CD4-positive, alpha-beta T cell (primary cell): ENCODE measurements around the gene MYT1. TPM values are rescaled to one million over a fixed set of nuclear protein-coding genes. Genes with fewer than 3 reads are reported as not detected.

ENCODE experiments used
- ATAC-seq: fragments of 200-7000 bp; cut with Tn5 transposase; one replicate; pipeline ENCODE4 v1.10.0; 2022; ENCODE audit warnings: mild to moderate bottlenecking; ENCODE audit not compliant: poor library complexity
- CTCF ChIA-PET: fragments of 350-600 bp; sonication (Branson Sonifier 250); formaldehyde crosslinking; loops from one replicate; lab custom pipeline; 2021; ENCODE audit warnings: antibody characterized with exemption, inconsistent platforms; lab: Charles Lee
- POLR2A ChIA-PET: fragments of 350-600 bp; sonication (Branson Sonifier 250); formaldehyde crosslinking; loops from one replicate; lab custom pipeline; 2021; ENCODE audit warnings: antibody characterized with exemption, inconsistent platforms; lab: Charles Lee
- DNase-seq, 14 experiments: peaks; one replicate each; pipeline ENCODE4 v3.0.0-alpha.2; 2013 to 2020; ENCODE audit warnings: mixed read lengths in 2 of 14
- H3K27ac ChIP-seq, 2 donors: one replicate each; pipeline versions ENCODE4 v1.5.1 to v1.7.0; 2013; ENCODE audit warnings: low read length in 2 of 2, low read depth in 1 of 2, mild to moderate bottlenecking in 1 of 2
- H3K27me3 ChIP-seq, 2 experiments: 1 replicate in 1 of 2; 2 replicates in 1 of 2; pipeline versions ENCODE4 v1.6.1 to v1.7.0; 2013; ENCODE audit warnings: low read length in 2 of 2, control low read depth in 1 of 2, mild to moderate bottlenecking in 1 of 2, moderate library complexity in 1 of 2; ENCODE audit not compliant: insufficient read depth in 2 of 2, control insufficient read depth in 1 of 2
- H3K36me3 ChIP-seq: one replicate; pipeline ENCODE4 v1.6.1; 2013; ENCODE audit warnings: low read length, control low read depth; ENCODE audit not compliant: insufficient read depth
- H3K4me1 ChIP-seq: one replicate; pipeline ENCODE4 v1.6.1; 2013; ENCODE audit warnings: low read length, control low read depth; ENCODE audit not compliant: insufficient read depth
- H3K4me3 ChIP-seq: one replicate; pipeline ENCODE4 v1.5.1; 2013; ENCODE audit warnings: mild to moderate bottlenecking, low read length, moderate library complexity
- H3K9me3 ChIP-seq, 2 experiments: 1 replicate in 1 of 2; 2 replicates in 1 of 2; pipeline versions ENCODE4 v1.6.1 to v1.7.0; 2013; ENCODE audit warnings: low read length in 2 of 2, mild to moderate bottlenecking in 2 of 2, control low read depth in 1 of 2, moderate library complexity in 1 of 2; ENCODE audit not compliant: control insufficient read depth in 1 of 2, insufficient read depth in 1 of 2
- H3K27ac Mint-ChIP-seq: one replicate; pipeline ENCODE4 v1.8.0; 2020; ENCODE audit warnings: mixed read lengths
- H3K27me3 Mint-ChIP-seq: one replicate; pipeline ENCODE4 v1.8.0; 2021; ENCODE audit warnings: mixed read lengths
- H3K36me3 Mint-ChIP-seq: one replicate; pipeline ENCODE4 v1.8.0; 2021; ENCODE audit warnings: low read depth, mixed read lengths
- H3K4me1 Mint-ChIP-seq: one replicate; pipeline ENCODE4 v1.8.0; 2021; ENCODE audit warnings: low read depth, mixed read lengths
- H3K4me3 Mint-ChIP-seq: one replicate; pipeline ENCODE4 v1.8.0; 2020; ENCODE audit warnings: mild to moderate bottlenecking, mixed read lengths
- H3K9me3 Mint-ChIP-seq: one replicate; pipeline ENCODE4 v1.8.0; 2020; ENCODE audit warnings: mixed read lengths
- CTCF ChIP-seq: fragments of 200-600 bp; IDR thresholded peaks from one replicate; pipeline ENCODE4 v1.8.0; 2022; ENCODE audit warnings: antibody characterized with exemption, mild to moderate bottlenecking
- intact Hi-C, 2 experiments: fragments of 100-400 bp; cut with DNase I in 1 of 2; cut with micrococcal nuclease in 1 of 2; formaldehyde crosslinking; loops; one replicate each; pipeline versions ENCODE4 v1.15.1 to v1.9.0; 2023 to 2025; cut with DNase I, micrococcal nuclease
- total RNA-seq, 174 experiments: library from RNA in 2 of 174; stranded (reverse) in 2 of 174; gene quantifications; one replicate each; pipeline ENCODE4 v1.2.3 and lab custom pipeline; 2021 to 2026

The MYT1 gene
- total RNA-seq, 2 experiments from 2014 or later, result 1.0 TPM; not detected in 1

GRCh38 chr20:64196847-64197306, 32.6 kb downstream of the MYT1 start:
- ATAC-seq, result no peak
- H3K9me3 Mint-ChIP-seq, result no peaks in the 10 kb centered on the region
- H3K27ac ChIP-seq, result no peak overlapping the region
- no peak for DNase-seq
- no peak overlapping the region for H3K27ac Mint-ChIP-seq
- H3K36me3 ChIP-seq, result no peaks in the 10 kb centered on the region
- H3K27me3 ChIP-seq, result peaks cover 2 to 4% of the 10 kb centered on the region in 2 experiments
- H3K36me3 Mint-ChIP-seq, result no peaks in the 10 kb centered on the region
- no peak overlapping the region for H3K4me3 Mint-ChIP-seq
- intact Hi-C loops, result no loop called here
- no peaks in the 10 kb centered on the region for H3K4me1 ChIP-seq
- H3K4me3 ChIP-seq, result no peak overlapping the region
- CTCF ChIA-PET, result interaction anchor here (0.7 kb wide), 1 partner anchor 756 kb away, joined by 3 read pairs; no protein-coding TSS in a partner anchor
- peaks cover 39% of the 10 kb centered on the region for H3K27me3 Mint-ChIP-seq
- POLR2A ChIA-PET, result no interaction called here
- TF ChIP-seq CTCF, result no peak
- H3K9me3 ChIP-seq, result peaks cover 0 to 9% of the 10 kb centered on the region in 2 experiments
- no peaks in the 10 kb centered on the region for H3K4me1 Mint-ChIP-seq

GRCh38 chr20:64198347-64198746, 34.1 kb downstream of the MYT1 start:
- no peak overlapping the region for H3K27ac Mint-ChIP-seq
- H3K9me3 Mint-ChIP-seq, result no peaks in the 10 kb centered on the region
- CTCF ChIA-PET, result no interaction called here
- POLR2A ChIA-PET, result no interaction called here
- ATAC-seq (no peak), DNase-seq (no peak)
- no peaks in the 10 kb centered on the region for H3K4me1 Mint-ChIP-seq
- no peaks in the 10 kb centered on the region for H3K4me1 ChIP-seq
- peaks cover 25% of the 10 kb centered on the region for H3K27me3 Mint-ChIP-seq
- H3K36me3 ChIP-seq, result no peaks in the 10 kb centered on the region
- no peaks in the 10 kb centered on the region for H3K36me3 Mint-ChIP-seq
- TF ChIP-seq CTCF, result no peak
- H3K9me3 ChIP-seq, result peaks cover 0 to 9% of the 10 kb centered on the region in 2 experiments
- intact Hi-C loops, result no loop called here
- H3K4me3 ChIP-seq, result no peak overlapping the region
- no peak overlapping the region for H3K27ac ChIP-seq
- H3K27me3 ChIP-seq, result no peaks in the 10 kb centered on the region
- H3K4me3 Mint-ChIP-seq, result no peak overlapping the region

- ChIA-PET CTCF (no interaction called here), POLR2A (no interaction called here)
- H3K27me3 Mint-ChIP-seq, result peaks cover 18% of the 10 kb centered on the region
- H3K36me3 Mint-ChIP-seq, result no peaks in the 10 kb centered on the region
- Histone ChIP-seq H3K36me3 (no peaks in the 10 kb centered on the region), H3K4me1 (no peaks in the 10 kb centered on the region), H3K27ac (no peak overlapping the region), H3K4me3 (no peak overlapping the region), H3K9me3 (peaks cover 0 to 9% of the 10 kb centered on the region in 2 experiments), H3K27me3 (no peaks in the 10 kb centered on the region)
- no peak for TF ChIP-seq CTCF
- no peaks in the 10 kb centered on the region for H3K9me3 Mint-ChIP-seq
- DNase-seq (no peak), ATAC-seq (no peak)
- H3K4me3 Mint-ChIP-seq, result no peak overlapping the region
- intact Hi-C loops, result no loop called here
- H3K4me1 Mint-ChIP-seq, result no peaks in the 10 kb centered on the region
- no peak overlapping the region for H3K27ac Mint-ChIP-seq
Measured at GRCh38 chr20:64199395-64199794, 35.1 kb downstream of the MYT1 start.
